Raji (cell line): ENCODE results near the gene MSL1.

Experiments used
- POLR2A ChIP-seq: IDR thresholded peaks from 2 replicates; pipeline ENCODE4 v1.6.1; 2011; ENCODE audit warnings: low read depth, low read length, control low read depth; ENCODE audit not compliant: insufficient read depth

MSL1 gene

GRCh38 chr17:40087903-40088718, 33.7 kb upstream of the MSL1 start:
- TF ChIP-seq POLR2A: no peak

GRCh38 chr17:40089077-40089895, 32.5 kb upstream of the MSL1 start:
- no peak for TF ChIP-seq POLR2A

- TF ChIP-seq POLR2A: no peak
These were observed 31.3 kb upstream of the MSL1 start for GRCh38 chr17:40090237-40091119.

DNA sequence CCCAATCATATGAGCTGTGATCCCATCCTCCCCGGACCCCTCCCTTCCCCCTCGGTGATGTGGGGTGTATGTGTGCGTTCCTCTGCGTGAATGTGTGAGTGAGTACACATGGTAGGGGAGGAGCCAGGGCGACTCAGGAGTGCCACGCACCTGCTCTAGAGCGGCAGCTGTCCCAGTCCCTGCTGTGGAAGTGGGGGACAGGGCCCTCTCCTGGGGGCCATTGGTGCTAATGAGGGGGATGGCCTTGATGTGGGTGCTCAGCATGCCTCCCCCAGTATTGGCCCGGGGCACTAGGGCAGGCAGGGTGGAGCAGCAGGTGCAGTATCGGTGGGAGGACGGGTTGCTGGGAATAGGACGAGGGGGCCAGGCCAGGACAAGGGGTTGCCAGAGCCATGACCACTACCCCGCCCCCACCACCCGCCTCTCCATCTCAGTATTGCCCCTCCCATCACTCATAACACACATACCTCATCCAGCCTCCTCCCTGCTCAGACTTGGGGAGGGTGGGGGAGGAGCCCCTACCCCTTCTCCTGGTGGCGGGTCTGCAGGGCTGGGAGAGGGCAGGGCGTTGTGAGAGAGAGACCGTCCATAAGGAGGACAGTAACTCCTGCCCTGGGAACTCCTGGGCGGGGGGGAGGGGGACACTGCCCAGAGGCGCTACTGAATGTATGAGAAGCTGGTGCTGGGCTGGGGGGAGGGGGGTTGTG, 29.9 kb upstream of the MSL1 start:
- no peak for TF ChIP-seq POLR2A

GRCh38 chr17:40092581-40092980, 29.2 kb upstream of the MSL1 start:
- no peak for TF ChIP-seq POLR2A

- TF ChIP-seq POLR2A: no peak
These were observed 28.7 kb upstream of the MSL1 start for GRCh38 chr17:40093005-40093579.

DNA sequence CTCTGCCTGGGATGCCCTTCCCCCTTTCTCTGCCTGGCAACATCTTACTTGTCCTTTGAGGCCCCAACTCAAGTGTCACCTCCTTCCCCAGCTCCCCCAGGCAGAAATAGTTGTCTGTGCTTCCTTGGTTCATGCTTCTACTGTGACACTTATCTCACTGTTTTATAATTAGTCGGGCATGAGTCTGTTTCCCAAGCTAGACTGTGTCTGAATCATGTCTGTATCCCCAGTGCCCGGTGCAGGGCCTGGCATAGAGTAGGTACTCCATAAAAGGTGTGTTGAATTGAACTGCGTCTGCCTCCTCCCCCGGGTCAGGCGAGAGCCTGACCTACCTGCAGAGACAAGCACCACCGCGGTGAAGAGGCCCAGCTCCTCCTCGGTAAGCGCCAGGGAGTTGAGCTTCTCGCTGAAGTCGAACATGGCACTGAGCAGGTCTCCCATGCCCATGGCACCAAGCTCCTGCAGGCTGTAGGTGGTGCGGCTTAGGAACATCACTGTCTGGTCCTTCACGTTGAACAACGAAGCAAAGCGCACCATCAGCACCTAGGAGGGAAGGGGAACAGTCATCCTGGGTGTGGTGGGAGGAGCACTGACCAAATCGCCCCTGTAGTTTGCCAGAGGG, 28.1 kb upstream of the MSL1 start:
- TF ChIP-seq POLR2A: no peak

DNA sequence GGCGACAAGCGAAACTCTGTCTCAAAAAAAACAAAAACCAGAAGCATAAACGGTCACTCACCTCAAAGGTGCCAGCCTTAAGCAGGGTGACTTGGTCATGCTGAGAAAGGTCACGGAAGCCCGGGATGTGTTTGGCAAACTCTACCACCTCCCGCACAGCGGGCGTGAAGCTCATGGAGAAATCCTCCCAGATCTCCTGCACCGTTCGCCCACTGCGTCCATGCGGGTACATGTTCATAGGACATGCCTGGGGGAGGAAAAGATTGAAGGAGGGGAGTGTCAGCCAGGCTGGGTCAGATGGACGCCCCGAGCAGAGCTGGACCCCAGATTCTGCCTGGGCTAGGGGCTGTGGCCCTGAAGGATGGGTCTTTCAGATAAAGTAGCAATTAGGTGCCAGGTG, 26.9 kb upstream of the MSL1 start:
- TF ChIP-seq POLR2A: no peak

GRCh38 chr17:40095351-40095943, 26.3 kb upstream of the MSL1 start:
- no peak for TF ChIP-seq POLR2A

DNA sequence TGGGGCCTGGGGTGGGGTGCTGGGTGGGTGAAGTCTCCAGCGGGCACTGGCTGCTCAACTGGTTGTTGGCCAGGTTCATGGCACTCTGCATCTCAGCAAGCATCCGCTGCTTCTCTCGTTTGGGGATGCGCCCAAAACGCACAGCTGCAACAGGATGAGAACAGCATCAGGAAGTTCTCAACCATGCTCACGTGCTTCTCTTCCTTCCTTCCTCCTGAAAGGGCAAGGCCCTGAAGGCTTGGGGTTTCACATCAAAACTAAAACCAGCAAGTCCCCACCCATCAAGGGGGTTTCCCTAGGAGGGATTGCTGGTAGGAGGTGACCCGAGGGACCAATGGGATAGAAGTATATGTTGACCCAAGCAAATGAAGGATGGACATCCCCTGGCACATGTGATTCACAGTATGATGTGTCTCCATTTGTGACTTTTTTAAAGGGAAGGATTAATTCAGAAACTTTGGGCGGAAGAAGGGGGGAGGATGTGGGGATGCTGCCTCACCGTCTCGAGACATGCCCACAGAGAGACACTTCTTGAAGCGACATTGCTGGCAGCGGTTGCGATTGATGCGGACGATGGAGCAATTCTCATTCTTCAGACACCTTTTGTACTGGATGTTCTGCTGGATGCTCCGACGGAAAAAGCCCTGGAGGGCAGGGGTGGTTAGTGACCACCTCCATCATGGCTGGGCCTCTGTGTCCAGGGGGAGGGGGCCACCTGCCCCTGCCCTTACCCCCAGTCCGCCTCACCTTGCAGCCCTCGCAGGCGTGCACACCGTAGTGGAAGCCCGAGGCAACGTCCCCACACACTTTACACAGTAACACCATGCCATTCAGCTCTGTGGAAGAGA, 25.6 kb upstream of the MSL1 start:
- 0 out of 2 replicates have a peak, but pooled peaks have one; percentile 19 for TF ChIP-seq POLR2A

DNA sequence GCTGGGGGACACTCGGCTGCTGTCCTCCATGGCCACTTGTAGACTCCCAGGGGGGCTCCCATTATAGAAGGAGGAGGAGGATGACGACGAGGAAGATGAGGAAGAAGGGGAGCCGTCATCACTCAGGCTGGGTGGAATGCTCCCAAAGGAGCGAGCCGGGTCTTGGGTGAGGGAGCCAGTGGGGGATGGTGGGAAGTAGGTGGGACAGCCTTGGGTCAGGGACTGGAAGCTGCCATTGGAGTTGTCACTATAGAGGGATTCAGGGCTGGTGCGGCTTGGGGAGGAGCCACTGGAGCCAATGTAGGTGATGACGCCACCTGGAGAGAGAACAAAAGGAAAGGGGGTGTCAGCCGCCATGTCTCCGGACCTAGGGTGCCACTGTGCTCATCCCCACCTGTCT, 24.7 kb upstream of the MSL1 start:
- no peak for TF ChIP-seq POLR2A

DNA sequence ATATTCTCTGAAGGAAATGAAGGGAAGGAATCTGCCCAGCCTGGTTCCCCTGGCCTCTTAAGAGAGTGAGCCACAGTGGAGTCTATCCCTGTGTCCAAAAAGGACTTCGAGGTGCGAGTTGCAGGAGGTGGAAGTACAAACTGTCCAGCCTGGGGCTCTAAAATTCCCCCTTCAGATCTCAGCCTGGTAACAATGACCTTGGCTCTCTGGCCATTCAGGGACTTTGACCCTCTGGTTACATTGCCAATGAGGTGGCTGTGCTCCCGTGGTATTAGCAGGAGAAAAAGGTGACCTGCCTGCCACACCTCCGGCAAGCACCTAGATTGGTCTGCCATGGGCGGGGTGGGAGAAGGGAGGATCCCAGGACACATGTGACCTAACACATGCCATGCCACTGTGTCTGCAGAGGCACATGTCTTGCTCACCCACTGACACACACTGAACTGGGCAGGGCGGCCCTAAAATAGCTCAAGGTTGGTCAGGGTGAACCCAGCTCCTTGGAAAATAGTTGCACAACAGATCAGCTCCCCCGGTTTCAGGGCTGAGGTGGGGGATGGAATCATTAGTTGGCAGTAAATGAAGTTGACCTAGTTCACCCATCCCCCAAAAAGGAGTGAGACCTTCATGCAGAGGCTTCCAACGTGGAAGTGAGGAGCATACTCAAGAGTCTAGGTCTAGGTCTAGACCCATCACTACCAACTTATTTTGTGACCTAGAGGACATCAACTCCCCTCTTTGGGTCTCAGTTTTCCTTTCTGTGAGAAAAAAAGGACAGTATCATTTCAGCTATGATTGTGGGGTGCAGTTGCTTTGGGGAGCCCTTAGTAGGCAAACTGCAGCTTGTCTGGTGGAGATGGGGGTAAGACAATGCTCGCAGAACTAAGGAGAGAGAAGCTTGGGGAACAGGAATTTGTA, 23.6 kb upstream of the MSL1 start:
- TF ChIP-seq POLR2A: no peak
